WTC11 (cell line): ENCODE measurements around the gene PDZD8. TPM values are rescaled to one million over a fixed set of nuclear protein-coding genes. Genes with fewer than 3 reads are reported as not detected.
A peak's percentile ranks its signal among the peaks of the same experiment; 100 is the strongest.

ENCODE experiments used
- ATAC-seq: fragments of 200-7000 bp; cut with Tn5 transposase; 2 replicates; pipeline ENCODE4 v1.10.0; 2021; ENCODE audit warnings: mild to moderate bottlenecking, moderate library complexity
- CTCF ChIA-PET: fragments of 300-600 bp; sonication (Branson Sonifier 250); formaldehyde crosslinking; loops from one replicate; lab custom pipeline; 2021; ENCODE audit warnings: antibody characterized with exemption; lab: Charles Lee
- POLR2A ChIA-PET: fragments of 350-600 bp; sonication (Branson Sonifier 250); formaldehyde crosslinking; loops from one replicate; lab custom pipeline; 2021; ENCODE audit warnings: antibody characterized with exemption; lab: Charles Lee
- DNase-seq: peaks from one replicate; pipeline ENCODE4 v3.0.0; 2021; ENCODE audit warnings: low spot score
- H3K27ac Mint-ChIP-seq: 2 replicates; pipeline ENCODE4 v1.8.0; 2021; ENCODE audit warnings: mixed read lengths
- H3K27me3 Mint-ChIP-seq: 2 replicates; pipeline ENCODE4 v1.8.0; 2021; ENCODE audit warnings: low read depth, mild to moderate bottlenecking, moderate library complexity, mixed read lengths
- H3K36me3 Mint-ChIP-seq: 2 replicates; pipeline ENCODE4 v1.8.0; 2021; ENCODE audit warnings: mixed read lengths
- H3K4me1 Mint-ChIP-seq: 2 replicates; pipeline ENCODE4 v1.8.0; 2022; ENCODE audit warnings: mixed read lengths
- H3K4me3 Mint-ChIP-seq: 2 replicates; pipeline ENCODE4 v1.8.0; 2021; ENCODE audit warnings: mild to moderate bottlenecking, moderate library complexity, mixed read lengths
- H3K9me3 Mint-ChIP-seq: 2 replicates; pipeline ENCODE4 v1.8.0; 2021; ENCODE audit warnings: mixed read lengths
- ATF1 ChIP-seq: sonication (generic); formaldehyde crosslinking; IDR thresholded peaks from 2 replicates; pipeline ENCODE4 v1.8.1; 2023; ENCODE audit warnings: mild to moderate bottlenecking, moderate library complexity, missing genetic modification reagents
- ELF4 ChIP-seq: sonication (generic); formaldehyde crosslinking; IDR thresholded peaks from 2 replicates; pipeline ENCODE4 v1.8.1; 2022; ENCODE audit warnings: low read depth, mild to moderate bottlenecking, moderate library complexity, missing genetic modification reagents
- FOXP1 ChIP-seq: sonication (generic); formaldehyde crosslinking; IDR thresholded peaks from 2 replicates; pipeline ENCODE4 v1.8.0; 2022; ENCODE audit warnings: missing genetic modification reagents, mild to moderate bottlenecking, moderate library complexity, borderline replicate concordance
- GRHL2 ChIP-seq: fragments of 250-450 bp; sonication (Bioruptor Pico); IDR thresholded peaks from 2 replicates; pipeline ENCODE4 v1.8.0; 2022; ENCODE audit warnings: mild to moderate bottlenecking, moderate library complexity; ENCODE audit not compliant: insufficient replicate concordance, severe bottlenecking
- GTF2I ChIP-seq: fragments of 250-450 bp; sonication (Bioruptor Pico); conservative IDR thresholded peaks from 2 replicates; pipeline ENCODE4 v1.4.0; 2021; ENCODE audit warnings: mild to moderate bottlenecking
- MYBL2 ChIP-seq: sonication (generic); formaldehyde crosslinking; IDR thresholded peaks from 2 replicates; pipeline ENCODE4 v1.8.1; 2023; ENCODE audit warnings: mild to moderate bottlenecking, moderate library complexity, missing genetic modification reagents
- TCF7 ChIP-seq: sonication (generic); formaldehyde crosslinking; IDR thresholded peaks from 2 replicates; pipeline ENCODE4 v1.8.0; 2022; ENCODE audit warnings: mild to moderate bottlenecking, low read depth, missing genetic modification reagents, moderate library complexity
- ZBTB21 ChIP-seq: sonication (generic); formaldehyde crosslinking; IDR thresholded peaks from 2 replicates; pipeline ENCODE4 v1.8.1; 2023; ENCODE audit warnings: mild to moderate bottlenecking, missing genetic modification reagents, borderline replicate concordance
- ZNF121 ChIP-seq: sonication (generic); formaldehyde crosslinking; IDR thresholded peaks from 2 replicates; pipeline ENCODE4 v1.8.0; 2023; ENCODE audit warnings: missing genetic modification reagents
- ZNF263 ChIP-seq: sonication (generic); formaldehyde crosslinking; IDR thresholded peaks from 2 replicates; pipeline ENCODE4 v1.8.1; 2022; ENCODE audit warnings: low read depth, mild to moderate bottlenecking, moderate library complexity, missing genetic modification reagents
- ZNF396 ChIP-seq: fragments of 250-450 bp; sonication (Bioruptor Pico); IDR thresholded peaks from 2 replicates; pipeline ENCODE4 v1.8.0; 2021; ENCODE audit warnings: mild to moderate bottlenecking, moderate library complexity, borderline replicate concordance
- total RNA-seq: library from RNA; stranded (reverse); gene quantifications from 3 replicates; pipeline ENCODE4 v1.2.3, GENCODE V29; 2021
- TF ChIP-seq, protein P1 (sequence below): sonication (generic); formaldehyde crosslinking; IDR thresholded peaks from 2 replicates; pipeline ENCODE4 v1.8.1; 2023; ENCODE audit warnings: mild to moderate bottlenecking, missing genetic modification reagents
- TF ChIP-seq, protein P2 (sequence below): sonication (generic); formaldehyde crosslinking; IDR thresholded peaks from 2 replicates; pipeline ENCODE4 v1.8.1; 2023; ENCODE audit warnings: mild to moderate bottlenecking, moderate library complexity, missing genetic modification reagents
- TF ChIP-seq, protein P3 (sequence below): sonication (generic); formaldehyde crosslinking; IDR thresholded peaks from 2 replicates; pipeline ENCODE4 v1.8.1; 2023; ENCODE audit warnings: mild to moderate bottlenecking, missing genetic modification reagents, moderate library complexity
- TF ChIP-seq, protein P4 (sequence below): sonication (generic); formaldehyde crosslinking; IDR thresholded peaks from 2 replicates; pipeline ENCODE4 v1.8.1; 2023; ENCODE audit warnings: mild to moderate bottlenecking, missing genetic modification reagents, borderline replicate concordance
- TF ChIP-seq, protein P5 (sequence below): sonication (generic); formaldehyde crosslinking; IDR thresholded peaks from 2 replicates; pipeline ENCODE4 v1.8.0; 2022; ENCODE audit warnings: mild to moderate bottlenecking, missing genetic modification reagents
- TF ChIP-seq, protein P6 (sequence below): sonication (generic); formaldehyde crosslinking; conservative IDR thresholded peaks from 2 replicates; pipeline ENCODE4 v1.8.1; 2023; ENCODE audit warnings: mild to moderate bottlenecking, low read depth, missing genetic modification reagents, moderate library complexity
- TF ChIP-seq, protein P7 (sequence below): fragments of 200-600 bp; IDR thresholded peaks from 2 replicates; pipeline ENCODE4 v1.8.0; 2022; ENCODE audit warnings: antibody characterized with exemption

The PDZD8 gene
- total RNA-seq, 1 experiment from 2014 or later: 52.7 TPM

DNA sequence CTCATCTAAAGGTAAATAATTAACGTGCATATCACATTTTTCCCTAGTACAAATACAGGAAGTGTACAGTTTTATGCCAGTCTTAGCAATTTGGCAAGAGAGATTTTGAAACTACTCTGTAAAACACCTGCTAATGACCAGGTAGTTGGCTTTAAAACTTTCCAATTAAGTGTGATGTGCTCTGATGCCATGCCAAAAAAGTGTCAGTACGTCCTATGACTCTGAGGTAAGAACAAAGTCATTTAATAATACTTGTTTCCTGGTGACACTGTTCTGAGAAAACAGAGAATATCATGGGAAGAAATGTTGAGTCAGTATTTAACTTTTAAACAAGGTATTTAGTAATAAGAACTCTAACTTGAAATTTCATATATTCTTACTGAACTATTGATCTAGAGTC is 9.6 kb downstream of the PDZD8 start (continued):
- TF ChIP-seq ELF4 (CRISPR knock-in tag) (no peak), MYBL2 (CRISPR knock-in tag) (no peak), ZNF263 (no peak), FOXP1 (no peak), ZBTB21 (CRISPR knock-in tag) (no peak), ZNF396 (no peak)
- TF ChIP-seq, protein P1, sequence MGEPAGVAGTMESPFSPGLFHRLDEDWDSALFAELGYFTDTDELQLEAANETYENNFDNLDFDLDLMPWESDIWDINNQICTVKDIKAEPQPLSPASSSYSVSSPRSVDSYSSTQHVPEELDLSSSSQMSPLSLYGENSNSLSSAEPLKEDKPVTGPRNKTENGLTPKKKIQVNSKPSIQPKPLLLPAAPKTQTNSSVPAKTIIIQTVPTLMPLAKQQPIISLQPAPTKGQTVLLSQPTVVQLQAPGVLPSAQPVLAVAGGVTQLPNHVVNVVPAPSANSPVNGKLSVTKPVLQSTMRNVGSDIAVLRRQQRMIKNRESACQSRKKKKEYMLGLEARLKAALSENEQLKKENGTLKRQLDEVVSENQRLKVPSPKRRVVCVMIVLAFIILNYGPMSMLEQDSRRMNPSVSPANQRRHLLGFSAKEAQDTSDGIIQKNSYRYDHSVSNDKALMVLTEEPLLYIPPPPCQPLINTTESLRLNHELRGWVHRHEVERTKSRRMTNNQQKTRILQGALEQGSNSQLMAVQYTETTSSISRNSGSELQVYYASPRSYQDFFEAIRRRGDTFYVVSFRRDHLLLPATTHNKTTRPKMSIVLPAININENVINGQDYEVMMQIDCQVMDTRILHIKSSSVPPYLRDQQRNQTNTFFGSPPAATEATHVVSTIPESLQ (CRISPR knock-in tag): no peak
- TF ChIP-seq, protein P2, sequence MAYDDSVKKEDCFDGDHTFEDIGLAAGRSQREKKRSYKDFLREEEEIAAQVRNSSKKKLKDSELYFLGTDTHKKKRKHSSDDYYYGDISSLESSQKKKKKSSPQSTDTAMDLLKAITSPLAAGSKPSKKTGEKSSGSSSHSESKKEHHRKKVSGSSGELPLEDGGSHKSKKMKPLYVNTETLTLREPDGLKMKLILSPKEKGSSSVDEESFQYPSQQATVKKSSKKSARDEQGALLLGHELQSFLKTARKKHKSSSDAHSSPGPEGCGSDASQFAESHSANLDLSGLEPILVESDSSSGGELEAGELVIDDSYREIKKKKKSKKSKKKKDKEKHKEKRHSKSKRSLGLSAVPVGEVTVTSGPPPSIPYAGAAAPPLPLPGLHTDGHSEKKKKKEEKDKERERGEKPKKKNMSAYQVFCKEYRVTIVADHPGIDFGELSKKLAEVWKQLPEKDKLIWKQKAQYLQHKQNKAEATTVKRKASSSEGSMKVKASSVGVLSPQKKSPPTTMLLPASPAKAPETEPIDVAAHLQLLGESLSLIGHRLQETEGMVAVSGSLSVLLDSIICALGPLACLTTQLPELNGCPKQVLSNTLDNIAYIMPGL (CRISPR knock-in tag): no peak

DNA sequence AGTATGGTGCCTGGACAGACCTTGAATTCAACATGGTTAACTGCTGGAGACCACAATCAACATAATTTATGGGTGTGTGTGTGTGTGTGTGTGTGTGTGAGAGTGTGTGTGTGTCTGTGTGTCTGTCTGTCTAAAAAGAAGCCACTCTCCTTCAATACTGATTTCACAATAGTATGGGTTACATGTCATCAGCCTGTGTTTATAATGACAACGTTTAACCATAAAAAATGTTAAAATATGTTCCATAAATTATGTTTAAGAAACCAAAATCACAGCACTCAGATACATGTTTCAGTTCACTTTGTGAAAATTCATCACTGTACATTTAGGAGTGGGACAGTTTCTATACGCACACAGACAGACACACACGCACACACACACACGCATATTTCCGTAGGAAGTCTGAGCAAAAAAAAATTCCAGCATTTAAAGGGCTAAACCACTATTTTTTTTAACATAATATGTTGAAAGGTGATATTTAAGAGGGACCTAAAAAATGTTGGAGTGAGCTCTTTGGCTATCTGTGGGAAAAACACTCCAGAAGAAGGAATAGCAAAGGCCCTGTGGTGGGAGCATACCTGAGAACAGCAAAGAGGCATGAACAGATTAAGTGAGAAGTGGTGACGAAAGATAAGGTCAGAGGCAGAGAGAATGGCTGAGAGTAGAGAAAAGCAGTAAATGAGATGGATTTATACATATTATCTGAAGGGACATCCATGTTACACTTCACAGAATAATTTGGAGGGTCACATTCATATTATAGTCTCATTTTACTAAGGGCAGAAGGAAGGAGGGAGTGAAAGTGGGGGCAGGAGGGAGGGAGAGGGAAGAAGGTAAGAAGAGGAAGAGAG is 10.9 kb downstream of the PDZD8 start:
- Mint-ChIP-seq H3K27ac (peak overlapping the region; percentile 71), H3K9me3 (no peaks in the 10 kb centered on the region), H3K4me1 (peaks cover 56% of the 10 kb centered on the region), H3K36me3 (no peaks in the 10 kb centered on the region), H3K4me3 (peak overlapping the region; percentile 28), H3K27me3 (no peaks in the 10 kb centered on the region)
- TF ChIP-seq ATF1 (CRISPR knock-in tag) (no peak), GTF2I (0 out of 2 replicates have a peak, but pooled peaks have one; percentile 34)
- CTCF ChIA-PET: no interaction called here
- DNase-seq: no peak
- ATAC-seq: peak; percentile 38
- POLR2A ChIA-PET: no interaction called here

DNA sequence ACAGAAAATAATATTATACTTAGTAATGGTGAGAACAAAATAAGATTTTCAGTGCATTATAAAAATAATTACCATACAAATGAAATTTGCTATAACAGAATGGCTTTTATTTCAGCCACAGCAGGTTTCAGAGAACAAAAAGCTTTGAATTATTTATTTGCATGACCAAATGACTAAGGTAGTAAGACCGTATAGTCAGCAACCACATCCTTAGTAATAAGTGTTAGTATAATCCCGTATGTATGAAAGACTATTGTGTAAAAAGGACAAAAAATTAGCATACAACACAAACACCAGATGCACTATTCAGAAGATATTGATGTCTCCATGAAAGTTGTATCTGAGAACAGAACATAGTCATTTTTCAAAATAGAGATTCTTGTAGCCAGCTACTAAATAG is 12.2 kb downstream of the PDZD8 start:
- POLR2A ChIA-PET: no interaction called here

More for the DNA sequence above, 12.2 kb downstream of the PDZD8 start:
- no peaks in the 10 kb centered on the region for H3K36me3 Mint-ChIP-seq
- TF ChIP-seq ATF1 (CRISPR knock-in tag): no peak
- TF ChIP-seq, protein P3, sequence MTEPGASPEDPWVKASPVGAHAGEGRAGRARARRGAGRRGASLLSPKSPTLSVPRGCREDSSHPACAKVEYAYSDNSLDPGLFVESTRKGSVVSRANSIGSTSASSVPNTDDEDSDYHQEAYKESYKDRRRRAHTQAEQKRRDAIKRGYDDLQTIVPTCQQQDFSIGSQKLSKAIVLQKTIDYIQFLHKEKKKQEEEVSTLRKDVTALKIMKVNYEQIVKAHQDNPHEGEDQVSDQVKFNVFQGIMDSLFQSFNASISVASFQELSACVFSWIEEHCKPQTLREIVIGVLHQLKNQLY (CRISPR knock-in tag): no peak
- TF ChIP-seq, protein P4, sequence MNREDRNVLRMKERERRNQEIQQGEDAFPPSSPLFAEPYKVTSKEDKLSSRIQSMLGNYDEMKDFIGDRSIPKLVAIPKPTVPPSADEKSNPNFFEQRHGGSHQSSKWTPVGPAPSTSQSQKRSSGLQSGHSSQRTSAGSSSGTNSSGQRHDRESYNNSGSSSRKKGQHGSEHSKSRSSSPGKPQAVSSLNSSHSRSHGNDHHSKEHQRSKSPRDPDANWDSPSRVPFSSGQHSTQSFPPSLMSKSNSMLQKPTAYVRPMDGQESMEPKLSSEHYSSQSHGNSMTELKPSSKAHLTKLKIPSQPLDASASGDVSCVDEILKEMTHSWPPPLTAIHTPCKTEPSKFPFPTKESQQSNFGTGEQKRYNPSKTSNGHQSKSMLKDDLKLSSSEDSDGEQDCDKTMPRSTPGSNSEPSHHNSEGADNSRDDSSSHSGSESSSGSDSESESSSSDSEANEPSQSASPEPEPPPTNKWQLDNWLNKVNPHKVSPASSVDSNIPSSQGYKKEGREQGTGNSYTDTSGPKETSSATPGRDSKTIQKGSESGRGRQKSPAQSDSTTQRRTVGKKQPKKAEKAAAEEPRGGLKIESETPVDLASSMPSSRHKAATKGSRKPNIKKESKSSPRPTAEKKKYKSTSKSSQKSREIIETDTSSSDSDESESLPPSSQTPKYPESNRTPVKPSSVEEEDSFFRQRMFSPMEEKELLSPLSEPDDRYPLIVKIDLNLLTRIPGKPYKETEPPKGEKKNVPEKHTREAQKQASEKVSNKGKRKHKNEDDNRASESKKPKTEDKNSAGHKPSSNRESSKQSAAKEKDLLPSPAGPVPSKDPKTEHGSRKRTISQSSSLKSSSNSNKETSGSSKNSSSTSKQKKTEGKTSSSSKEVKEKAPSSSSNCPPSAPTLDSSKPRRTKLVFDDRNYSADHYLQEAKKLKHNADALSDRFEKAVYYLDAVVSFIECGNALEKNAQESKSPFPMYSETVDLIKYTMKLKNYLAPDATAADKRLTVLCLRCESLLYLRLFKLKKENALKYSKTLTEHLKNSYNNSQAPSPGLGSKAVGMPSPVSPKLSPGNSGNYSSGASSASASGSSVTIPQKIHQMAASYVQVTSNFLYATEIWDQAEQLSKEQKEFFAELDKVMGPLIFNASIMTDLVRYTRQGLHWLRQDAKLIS: no peak
- no peak for TF ChIP-seq GRHL2 (CRISPR knock-in tag)
- no peak for TF ChIP-seq ZNF121 (CRISPR knock-in tag)
- TF ChIP-seq, protein P5, sequence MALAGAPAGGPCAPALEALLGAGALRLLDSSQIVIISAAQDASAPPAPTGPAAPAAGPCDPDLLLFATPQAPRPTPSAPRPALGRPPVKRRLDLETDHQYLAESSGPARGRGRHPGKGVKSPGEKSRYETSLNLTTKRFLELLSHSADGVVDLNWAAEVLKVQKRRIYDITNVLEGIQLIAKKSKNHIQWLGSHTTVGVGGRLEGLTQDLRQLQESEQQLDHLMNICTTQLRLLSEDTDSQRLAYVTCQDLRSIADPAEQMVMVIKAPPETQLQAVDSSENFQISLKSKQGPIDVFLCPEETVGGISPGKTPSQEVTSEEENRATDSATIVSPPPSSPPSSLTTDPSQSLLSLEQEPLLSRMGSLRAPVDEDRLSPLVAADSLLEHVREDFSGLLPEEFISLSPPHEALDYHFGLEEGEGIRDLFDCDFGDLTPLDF (CRISPR knock-in tag): no peak
- TF ChIP-seq, protein P6, sequence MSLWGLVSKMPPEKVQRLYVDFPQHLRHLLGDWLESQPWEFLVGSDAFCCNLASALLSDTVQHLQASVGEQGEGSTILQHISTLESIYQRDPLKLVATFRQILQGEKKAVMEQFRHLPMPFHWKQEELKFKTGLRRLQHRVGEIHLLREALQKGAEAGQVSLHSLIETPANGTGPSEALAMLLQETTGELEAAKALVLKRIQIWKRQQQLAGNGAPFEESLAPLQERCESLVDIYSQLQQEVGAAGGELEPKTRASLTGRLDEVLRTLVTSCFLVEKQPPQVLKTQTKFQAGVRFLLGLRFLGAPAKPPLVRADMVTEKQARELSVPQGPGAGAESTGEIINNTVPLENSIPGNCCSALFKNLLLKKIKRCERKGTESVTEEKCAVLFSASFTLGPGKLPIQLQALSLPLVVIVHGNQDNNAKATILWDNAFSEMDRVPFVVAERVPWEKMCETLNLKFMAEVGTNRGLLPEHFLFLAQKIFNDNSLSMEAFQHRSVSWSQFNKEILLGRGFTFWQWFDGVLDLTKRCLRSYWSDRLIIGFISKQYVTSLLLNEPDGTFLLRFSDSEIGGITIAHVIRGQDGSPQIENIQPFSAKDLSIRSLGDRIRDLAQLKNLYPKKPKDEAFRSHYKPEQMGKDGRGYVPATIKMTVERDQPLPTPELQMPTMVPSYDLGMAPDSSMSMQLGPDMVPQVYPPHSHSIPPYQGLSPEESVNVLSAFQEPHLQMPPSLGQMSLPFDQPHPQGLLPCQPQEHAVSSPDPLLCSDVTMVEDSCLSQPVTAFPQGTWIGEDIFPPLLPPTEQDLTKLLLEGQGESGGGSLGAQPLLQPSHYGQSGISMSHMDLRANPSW: no peak
- TF ChIP-seq, protein P7, sequence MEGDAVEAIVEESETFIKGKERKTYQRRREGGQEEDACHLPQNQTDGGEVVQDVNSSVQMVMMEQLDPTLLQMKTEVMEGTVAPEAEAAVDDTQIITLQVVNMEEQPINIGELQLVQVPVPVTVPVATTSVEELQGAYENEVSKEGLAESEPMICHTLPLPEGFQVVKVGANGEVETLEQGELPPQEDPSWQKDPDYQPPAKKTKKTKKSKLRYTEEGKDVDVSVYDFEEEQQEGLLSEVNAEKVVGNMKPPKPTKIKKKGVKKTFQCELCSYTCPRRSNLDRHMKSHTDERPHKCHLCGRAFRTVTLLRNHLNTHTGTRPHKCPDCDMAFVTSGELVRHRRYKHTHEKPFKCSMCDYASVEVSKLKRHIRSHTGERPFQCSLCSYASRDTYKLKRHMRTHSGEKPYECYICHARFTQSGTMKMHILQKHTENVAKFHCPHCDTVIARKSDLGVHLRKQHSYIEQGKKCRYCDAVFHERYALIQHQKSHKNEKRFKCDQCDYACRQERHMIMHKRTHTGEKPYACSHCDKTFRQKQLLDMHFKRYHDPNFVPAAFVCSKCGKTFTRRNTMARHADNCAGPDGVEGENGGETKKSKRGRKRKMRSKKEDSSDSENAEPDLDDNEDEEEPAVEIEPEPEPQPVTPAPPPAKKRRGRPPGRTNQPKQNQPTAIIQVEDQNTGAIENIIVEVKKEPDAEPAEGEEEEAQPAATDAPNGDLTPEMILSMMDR: no peak
- TF ChIP-seq TCF7: no peak
- TF ChIP-seq, all 79 proteins: peak for 0
- no peak for DNase-seq
- CTCF ChIA-PET: no interaction called here
- Mint-ChIP-seq H3K27me3 (no peaks in the 10 kb centered on the region), H3K27ac (no peak overlapping the region), H3K4me1 (peaks cover 57% of the 10 kb centered on the region), H3K9me3 (no peaks in the 10 kb centered on the region), H3K4me3 (no peak overlapping the region)
- no peak for ATAC-seq
